Panc1 (cell line): ENCODE results near the gene RPH3AL. TPM values are rescaled to one million over a fixed set of nuclear protein-coding genes. Genes with fewer than 3 reads are reported as not detected.

ENCODE experiments used
- ATAC-seq: fragments of 200-7000 bp; cut with Tn5 transposase; 2 replicates; pipeline ENCODE4 v1.9.1; 2020; ENCODE audit warnings: mild to moderate bottlenecking, moderate library complexity
- BruUV-seq: library from RNA; stranded (reverse); fragments of 400-500 nt; replicated peaks from 2 replicates; lab custom pipeline; 2021; lab: Mats Ljungman, UMichigan
- CTCF ChIA-PET: fragments of 300-600 bp; sonication (Branson Sonifier 250); formaldehyde crosslinking; loops from one replicate; lab custom pipeline; 2022; ENCODE audit warnings: antibody characterized with exemption; lab: Charles Lee
- POLR2A ChIA-PET: fragments of 300-600 bp; sonication (Branson Sonifier 250); formaldehyde crosslinking; loops from one replicate; lab custom pipeline; 2022; ENCODE audit warnings: antibody characterized with exemption; lab: Charles Lee
- DNase-seq: peaks from one replicate; pipeline ENCODE4 v3.0.0-alpha.2; 2010; ENCODE audit warnings: low read depth, low spot score
- H3K27ac ChIP-seq: 2 replicates; pipeline ENCODE4 v1.5.1; 2011; ENCODE audit warnings: mild to moderate bottlenecking, low read length, inconsistent platforms
- H3K27me3 ChIP-seq: fragments of 200-500 bp; sonication (Bioruptor generic); 2 replicates; pipeline ENCODE4 v1.6.0; 2014; ENCODE audit warnings: low read length, inconsistent platforms; ENCODE audit not compliant: control insufficient read depth, insufficient read depth
- H3K36me3 ChIP-seq: fragments of 200-500 bp; sonication (Bioruptor generic); 2 replicates; pipeline ENCODE4 v1.5.1; 2014; ENCODE audit warnings: inconsistent platforms, mild to moderate bottlenecking, low read length, moderate library complexity; ENCODE audit not compliant: control insufficient read depth, insufficient read depth
- H3K4me1 ChIP-seq: 2 replicates; pipeline ENCODE4 v1.5.1; 2011; ENCODE audit warnings: inconsistent platforms, mild to moderate bottlenecking, low read length, moderate library complexity; ENCODE audit not compliant: control insufficient read depth, insufficient read depth
- H3K4me3 ChIP-seq, 2 experiments: 2 replicates each; pipeline ENCODE4 v1.5.1; 2011 to 2012; ENCODE audit warnings: low read depth in 2 of 2, low read length in 2 of 2, mild to moderate bottlenecking in 2 of 2, inconsistent platforms in 1 of 2, moderate library complexity in 1 of 2
- H3K9me3 ChIP-seq: fragments of 200-500 bp; sonication (Bioruptor generic); 2 replicates; pipeline ENCODE4 v1.5.1; 2014; ENCODE audit warnings: low read depth, mild to moderate bottlenecking, inconsistent platforms, low read length, moderate library complexity; ENCODE audit not compliant: control insufficient read depth, insufficient read depth
- CTCF ChIP-seq: fragments of 450-650 bp; IDR thresholded peaks from 2 replicates; pipeline ENCODE4 v1.5.1; 2017; ENCODE audit warnings: mild to moderate bottlenecking
- POLR2AphosphoS5 ChIP-seq: IDR thresholded peaks from 2 replicates; pipeline ENCODE4 v1.6.1; 2012; ENCODE audit warnings: mild to moderate bottlenecking, low read depth, low read length, moderate library complexity
- REST ChIP-seq, 2 experiments: IDR thresholded peaks; 2 replicates each; pipeline ENCODE4 v1.6.1; 2011 to 2012; ENCODE audit warnings: low read depth in 2 of 2, control low read depth in 1 of 2, low read length in 1 of 2, mild to moderate bottlenecking in 1 of 2, moderate library complexity in 1 of 2; ENCODE audit not compliant: insufficient read depth in 1 of 2
- SIN3A ChIP-seq: IDR thresholded peaks from 2 replicates; pipeline ENCODE4 v1.6.1; 2012; ENCODE audit warnings: low read depth, mild to moderate bottlenecking, low read length, moderate library complexity, borderline replicate concordance; ENCODE audit not compliant: insufficient read depth
- TCF7L2 ChIP-seq: IDR thresholded peaks from 2 replicates; pipeline ENCODE4 v1.6.1; 2011; ENCODE audit warnings: mild to moderate bottlenecking, low read depth, low read length, inconsistent platforms
- in situ Hi-C: cut with HindIII; loops from 2 replicates; pipeline ENCODE4 v1.10.0; 2016; ENCODE audit warnings: low sequenced_read_pairs, low pct_unique_long_range_greater_than_20kb
- intact Hi-C: fragments of 100-400 bp; cut with micrococcal nuclease; formaldehyde crosslinking; loops from one replicate; pipeline ENCODE4 v1.10.0; 2022; ENCODE audit not compliant: unreplicated experiment
- total RNA-seq: library from RNA; stranded (reverse); gene quantifications from one replicate; pipeline ENCODE4 v1.2.1, GENCODE V29; 2021; ENCODE audit not compliant: unreplicated experiment

The RPH3AL gene
- total RNA-seq, 1 experiment from 2014 or later, result 2.2 TPM

- Histone ChIP-seq H3K36me3 (no peaks in the 10 kb centered on the region), H3K27ac (no peak overlapping the region), H3K27me3 (no peaks in the 10 kb centered on the region), H3K9me3 (no peaks in the 10 kb centered on the region), H3K4me1 (no peaks in the 10 kb centered on the region), H3K4me3 (no peak overlapping the region)
- in situ Hi-C loops, result no loop called here
- TF ChIP-seq CTCF (no peak), POLR2AphosphoS5 (no peak), TCF7L2 (no peak), REST (IDR thresholded peaks at IDR 0.05; ENCODE audit: insufficient read depth in 1 of 2, low read depth in 2 of 2, low read length in 1 of 2) (no peak), SIN3A (no peak)
- DNase-seq (no peak), ATAC-seq (no peak)
- POLR2A ChIA-PET, result interaction anchor here (0.7 kb wide), 1 partner anchor 756 kb away, joined by 3 read pairs; no protein-coding TSS in a partner anchor
- BruUV-seq, result no TSS peak
- CTCF ChIA-PET, result no interaction called here
- intact Hi-C loops, result no loop called here
Observed at GRCh38 chr17:282000-282911, 70.4 kb downstream of the RPH3AL start.

- Histone ChIP-seq H3K4me1 (no peaks in the 10 kb centered on the region), H3K9me3 (no peaks in the 10 kb centered on the region), H3K36me3 (no peaks in the 10 kb centered on the region), H3K27me3 (no peaks in the 10 kb centered on the region), H3K27ac (no peak overlapping the region), H3K4me3 (no peak overlapping the region)
- in situ Hi-C loops (no loop called here), intact Hi-C loops (no loop called here)
- TF ChIP-seq CTCF, result no peak
- TF ChIP-seq REST (IDR thresholded peaks at IDR 0.05; ENCODE audit: insufficient read depth in 1 of 2, low read depth in 2 of 2, low read length in 1 of 2), result no peak
- TF ChIP-seq SIN3A, result no peak
- no peak for TF ChIP-seq POLR2AphosphoS5
- TF ChIP-seq TCF7L2, result no peak
- ChIA-PET CTCF (no interaction called here), POLR2A (no interaction called here)
- DNase-seq (no peak), ATAC-seq (no peak)
- no TSS peak for BruUV-seq
Observed at GRCh38 chr17:281365-281999, 71.1 kb downstream of the RPH3AL start.
